H1 (cell line): ENCODE measurements around the gene GABRA4. TPM values are rescaled to one million over a fixed set of nuclear protein-coding genes. Genes with fewer than 3 reads are reported as not detected.

Experiments
- CTCF ChIA-PET: fragments of 300-600 bp; sonication (Branson Sonifier 250); formaldehyde crosslinking; loops from one replicate; lab custom pipeline; 2021; ENCODE audit not compliant: partially characterized antibody; lab: Charles Lee
- POLR2A ChIA-PET: fragments of 300-600 bp; sonication (Branson Sonifier 250); formaldehyde crosslinking; loops from one replicate; lab custom pipeline; 2021; ENCODE audit warnings: inconsistent platforms; ENCODE audit not compliant: partially characterized antibody; lab: Charles Lee
- DNase-seq, 2 experiments: peaks; one replicate each; pipeline versions ENCODE4 v3.0.0 to v3.0.0-alpha.2; 2010 to 2022; ENCODE audit warnings: low spot score in 2 of 2, low read depth in 1 of 2, mixed read lengths in 1 of 2
- FAIRE-seq: peaks from 2 replicates; lab custom pipeline; 2011; peaks lifted over from hg19 to GRCh38; lab: Jason Lieb, UNC
- H2AFZ ChIP-seq: 2 replicates; pipeline ENCODE4 v1.8.1; 2012; ENCODE audit warnings: low read length, inconsistent platforms
- H2AK5ac ChIP-seq: 2 replicates; pipeline ENCODE4 v1.6.1; 2013; ENCODE audit warnings: low read depth, low read length
- H2BK120ac ChIP-seq: replicated peaks from 2 replicates; pipeline ENCODE3; 2013; ENCODE audit warnings: low read depth, low read length, inconsistent platforms
- H2BK12ac ChIP-seq: 2 replicates; pipeline ENCODE4 v1.6.1; 2013; ENCODE audit warnings: low read depth, low read length
- H2BK15ac ChIP-seq: 2 replicates; pipeline ENCODE4 v1.6.1; 2013; ENCODE audit warnings: low read length
- H2BK20ac ChIP-seq: 2 replicates; pipeline ENCODE4 v1.6.1; 2013; ENCODE audit warnings: low read length
- H2BK5ac ChIP-seq: 2 replicates; pipeline ENCODE4 v1.6.1; 2013; ENCODE audit warnings: low read depth, low read length
- H3K14ac ChIP-seq: 2 replicates; pipeline ENCODE4 v1.6.1; 2013; ENCODE audit warnings: inconsistent platforms; ENCODE audit not compliant: insufficient read length
- H3K18ac ChIP-seq: 2 replicates; pipeline ENCODE4 v1.6.1; 2013; ENCODE audit warnings: low read length; ENCODE audit errors: extremely low read depth
- H3K23ac ChIP-seq: 2 replicates; pipeline ENCODE4 v1.6.1; 2013; ENCODE audit warnings: inconsistent platforms; ENCODE audit not compliant: insufficient read length
- H3K23me2 ChIP-seq: 2 replicates; pipeline ENCODE4 v1.6.1; 2013; ENCODE audit warnings: low read depth, low read length
- H3K27ac ChIP-seq: 2 replicates; pipeline ENCODE4 v1.6.1; 2011; ENCODE audit warnings: low read depth, low read length, inconsistent platforms
- H3K27me3 ChIP-seq, 4 experiments: replicated peaks in 1 of 4; 1 replicate in 1 of 4; 2 replicates in 3 of 4; pipeline versions ENCODE4 v1.6.1 to v1.8.1; 2011 to 2013; ENCODE audit warnings: low read length in 3 of 4, mild to moderate bottlenecking in 3 of 4, inconsistent platforms in 2 of 4, mixed read lengths in 2 of 4, moderate library complexity in 1 of 4; ENCODE audit not compliant: control insufficient read depth in 3 of 4, insufficient read depth in 3 of 4; ENCODE audit errors: extremely low read depth in 1 of 4
- H3K36me3 ChIP-seq, 4 experiments: 2 replicates each; pipeline versions ENCODE4 v1.6.1 to v1.8.1; 2011 to 2013; ENCODE audit warnings: mild to moderate bottlenecking in 4 of 4, low read length in 3 of 4, moderate library complexity in 2 of 4, control low read depth in 1 of 4, inconsistent platforms in 1 of 4; ENCODE audit not compliant: insufficient read depth in 4 of 4, control insufficient read depth in 2 of 4
- H3K4ac ChIP-seq: replicated peaks from 2 replicates; pipeline ENCODE3; 2013; ENCODE audit warnings: low read length, low read depth, mixed read lengths, inconsistent platforms; ENCODE audit not compliant: insufficient read length
- H3K4me1 ChIP-seq, 4 experiments: replicated peaks in 1 of 4; 1 replicate in 1 of 4; 2 replicates in 3 of 4; pipeline versions ENCODE4 v1.6.1 to v1.8.1; 2011 to 2013; ENCODE audit warnings: low read length in 3 of 4, inconsistent platforms in 2 of 4, mixed read lengths in 1 of 4; ENCODE audit not compliant: insufficient read depth in 4 of 4, control insufficient read depth in 3 of 4
- H3K4me2 ChIP-seq, 2 experiments: 2 replicates each; pipeline versions ENCODE4 v1.6.1 to v1.8.1; 2011 to 2013; ENCODE audit warnings: low read depth in 2 of 2, low read length in 2 of 2, control low read depth in 1 of 2, inconsistent platforms in 1 of 2, mild to moderate bottlenecking in 1 of 2; ENCODE audit not compliant: insufficient read depth in 1 of 2
- H3K4me3 ChIP-seq, 4 experiments: fragments of 200-600, 300-600 bp in 1 of 4; sonication (generic), shearing (Covaris generic), sonication (Bioruptor Twin) in 1 of 4; 2 replicates each; pipeline versions ENCODE4 v1.5.1 to v1.8.1; 2011 to 2016; ENCODE audit warnings: low read length in 4 of 4, low read depth in 3 of 4, control low read depth in 2 of 4, inconsistent platforms in 2 of 4, mild to moderate bottlenecking in 2 of 4, mixed read lengths in 1 of 4, moderate library complexity in 1 of 4; ENCODE audit not compliant: insufficient read depth in 2 of 4; ENCODE audit errors: extremely low read depth in 1 of 4
- H3K56ac ChIP-seq: replicated peaks from 2 replicates; pipeline ENCODE3; 2013; ENCODE audit warnings: low read depth, mild to moderate bottlenecking, mixed read lengths, low read length, inconsistent platforms; ENCODE audit not compliant: insufficient read length
- H3K79me1 ChIP-seq: 2 replicates; pipeline ENCODE4 v1.6.1; 2013; ENCODE audit warnings: low read depth, low read length, control low read depth
- H3K79me2 ChIP-seq, 2 experiments: 2 replicates each; pipeline versions ENCODE4 v1.6.1 to v1.8.1; 2012 to 2013; ENCODE audit warnings: low read length in 2 of 2, mild to moderate bottlenecking in 2 of 2, inconsistent platforms in 1 of 2; ENCODE audit not compliant: insufficient read depth in 2 of 2, control insufficient read depth in 1 of 2
- H3K9ac ChIP-seq, 4 experiments: replicated peaks in 1 of 4; 1 replicate in 1 of 4; 2 replicates in 3 of 4; pipeline versions ENCODE4 v1.6.1 to v1.8.1; 2011 to 2013; ENCODE audit warnings: low read depth in 3 of 4, low read length in 3 of 4, control low read depth in 2 of 4, mild to moderate bottlenecking in 2 of 4, moderate library complexity in 2 of 4, inconsistent platforms in 1 of 4; ENCODE audit errors: extremely low read depth in 1 of 4
- H3K9me3 ChIP-seq, 2 experiments: 2 replicates each; pipeline versions ENCODE4 v1.6.1 to v1.8.1; 2012 to 2013; ENCODE audit warnings: mild to moderate bottlenecking in 2 of 2, moderate library complexity in 2 of 2, control low read depth in 1 of 2, inconsistent platforms in 1 of 2, low read depth in 1 of 2, low read length in 1 of 2, mixed read lengths in 1 of 2; ENCODE audit not compliant: insufficient read depth in 2 of 2
- H4K20me1 ChIP-seq, 2 experiments: replicated peaks in 1 of 2; 2 replicates each; pipeline versions ENCODE3 to v1.8.1; 2011 to 2013; ENCODE audit warnings: inconsistent platforms in 2 of 2, low read length in 2 of 2, mild to moderate bottlenecking in 1 of 2; ENCODE audit not compliant: insufficient read depth in 2 of 2, control insufficient read depth in 1 of 2
- H4K5ac ChIP-seq: 2 replicates; pipeline ENCODE4 v1.6.1; 2013; ENCODE audit warnings: low read length, low read depth, mixed read lengths, inconsistent platforms; ENCODE audit not compliant: insufficient read length
- H4K8ac ChIP-seq: 2 replicates; pipeline ENCODE4 v1.8.0; 2013; ENCODE audit warnings: mild to moderate bottlenecking, moderate library complexity, low read length, inconsistent platforms; ENCODE audit not compliant: insufficient read depth; ENCODE audit errors: extremely low read depth
- H4K91ac ChIP-seq: replicated peaks from 2 replicates; pipeline ENCODE3; 2013; ENCODE audit warnings: low read length, mixed read lengths, inconsistent platforms; ENCODE audit not compliant: insufficient read length
- ATF2 ChIP-seq: IDR thresholded peaks from 2 replicates; pipeline ENCODE4 v1.6.1; 2012; ENCODE audit warnings: low read length, inconsistent platforms
- NRF1 ChIP-seq: IDR thresholded peaks from 2 replicates; pipeline ENCODE4 v1.6.1; 2011; ENCODE audit warnings: mild to moderate bottlenecking, low read depth, low read length, improper control_type of control experiment
- POLR2AphosphoS5 ChIP-seq: IDR thresholded peaks from 2 replicates; pipeline ENCODE4 v1.6.1; 2011; ENCODE audit warnings: low read depth, low read length
- RAD21 ChIP-seq, 2 experiments: IDR thresholded peaks in 1 of 2; conservative IDR thresholded peaks in 1 of 2; 2 replicates each; pipeline ENCODE4 v1.6.1; 2011; ENCODE audit warnings: low read depth in 2 of 2, low read length in 2 of 2, improper control_type of control experiment in 1 of 2, inconsistent platforms in 1 of 2, mild to moderate bottlenecking in 1 of 2, moderate library complexity in 1 of 2
- SUZ12 ChIP-seq: fragments of 200-600 bp; sonication (generic); IDR thresholded peaks from 2 replicates; pipeline ENCODE4 v1.6.1; 2012; ENCODE audit warnings: mild to moderate bottlenecking, inconsistent platforms, low read length, moderate library complexity, mixed read lengths
- TBP ChIP-seq: IDR thresholded peaks from 2 replicates; pipeline ENCODE4 v1.6.1; 2011; ENCODE audit warnings: low read depth, low read length, improper control_type of control experiment
- WGBS, 2 experiments: shearing (Covaris generic) in 1 of 2; methylation state at CpG; one replicate each; pipeline versions ENCODE4 v1.1.6 to v1.1.7; 2013 to 2015; ENCODE audit warnings: low lambda C conversion rate in 2 of 2, mixed read lengths in 2 of 2, inconsistent platforms in 1 of 2, low coverage in 1 of 2, missing lambda C conversion rate in 1 of 2; ENCODE audit not compliant: insufficient replicate concordance in 2 of 2, insufficient coverage in 1 of 2, insufficient read length in 1 of 2; ENCODE audit errors: extremely low coverage in 1 of 2, missing lambda C conversion rate in 1 of 2; 5-methylcytosine and 5-hydroxymethylcytosine counted together
- polyA plus RNA-seq, 7 experiments: library from polyadenylated mRNA; depleted of rRNA in 3 of 7; stranded (reverse) in 5 of 7; unstranded in 2 of 7; fragments of >200 nt in 5 of 7; fragments of 200-250 nt in 2 of 7; gene quantifications; 1 replicate in 5 of 7; 2 replicates in 1 of 7; 4 replicates in 1 of 7; pipeline versions ENCODE4 v1.2.1 to v1.2.3, GENCODE V29; 2011 to 2013; ENCODE audit warnings: missing spikeins in 2 of 7, mixed read lengths in 2 of 7
- total RNA-seq: library from RNA; stranded (reverse); fragmentation: NEBNext Ultra II Directional; extraction: Animal tissue kit (Norgen Biotek cat#: 25700); gene quantifications from 2 replicates; pipeline ENCODE4 v1.2.1, GENCODE V29; 2021

GABRA4 gene
- total and polyA plus RNA-seq, 2 of the 8 experiments (the other 6 are each of a cell fraction or from before 2014, with no cell fraction given) = 0.09 to 0.37 TPM

DNA sequence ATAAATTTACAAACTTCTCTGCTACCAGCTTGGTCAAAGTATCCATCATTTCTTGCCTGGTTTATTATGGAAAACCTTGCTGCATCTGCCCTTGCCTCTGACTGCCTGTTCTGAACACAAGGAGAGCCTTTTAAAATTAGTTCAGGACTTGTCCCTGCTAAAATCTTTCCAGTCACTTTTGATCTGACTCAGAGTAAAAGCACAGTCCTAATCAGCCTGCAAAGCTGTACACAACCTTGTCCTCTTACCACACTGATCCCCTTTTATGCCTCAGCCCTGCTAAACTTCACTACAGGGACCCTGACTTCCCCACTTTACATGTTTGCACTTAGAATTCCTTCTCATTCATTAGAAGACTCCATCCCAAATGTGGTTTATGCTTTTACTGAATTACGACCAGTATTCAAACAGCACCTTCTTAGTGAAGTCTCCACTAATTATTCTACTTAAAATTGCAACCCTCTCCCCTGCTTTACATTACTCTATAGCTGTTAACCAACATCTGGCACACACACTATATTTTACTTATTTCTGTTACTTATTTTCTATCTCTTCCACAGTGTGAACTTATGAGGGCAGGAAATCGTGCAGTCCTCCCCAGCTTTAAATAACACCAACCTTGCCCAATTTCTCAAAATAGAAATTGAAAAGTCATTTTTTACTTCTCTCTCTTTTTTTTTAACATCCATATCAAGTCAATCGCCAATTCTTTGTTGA, 6.3 kb downstream of the GABRA4 start:
- Histone ChIP-seq H2BK120ac (no peak overlapping the region), H4K8ac (no peak overlapping the region), H3K4me3 (no peak overlapping the region), H3K27ac (no peak overlapping the region), H2BK15ac (no peak overlapping the region), H3K4me1 (no peaks in the 10 kb centered on the region), H2BK20ac (no peak overlapping the region), H3K79me2 (no peaks in the 10 kb centered on the region), H3K18ac (no peak overlapping the region), H2BK5ac (no peak overlapping the region), H4K91ac (no peak overlapping the region), H3K56ac (no peak overlapping the region), H3K23ac (no peak overlapping the region), H3K9ac (no peak overlapping the region), H4K20me1 (no peaks in the 10 kb centered on the region), H3K23me2 (no peaks in the 10 kb centered on the region), H3K79me1 (no peaks in the 10 kb centered on the region), H3K36me3 (no peaks in the 10 kb centered on the region), H3K4ac (no peak overlapping the region), H3K4me2 (no peak overlapping the region), H4K5ac (no peak overlapping the region), H2BK12ac (no peak overlapping the region), H2AFZ (no peak overlapping the region), H3K9me3 (no peaks in the 10 kb centered on the region), H3K14ac (no peak overlapping the region), H3K27me3 (peaks cover under 1 to 9% (median 5%) of the 10 kb centered on the region in 4 experiments), H2AK5ac (no peak overlapping the region)
- POLR2A ChIA-PET = no interaction called here
- FAIRE-seq (no peak), DNase-seq (no peak)
- no peak for TF ChIP-seq ATF2
- no peak for TF ChIP-seq RAD21 (IDR thresholded peaks at IDR 0.05 in 1 of 2, conservative IDR thresholded peaks at IDR 0.05 in 1 of 2; ENCODE audit: low read depth in 2 of 2, low read length in 2 of 2)
- no peak for TF ChIP-seq SUZ12
- no peak for TF ChIP-seq POLR2AphosphoS5
- TF ChIP-seq NRF1 = no peak
- TF ChIP-seq TBP = no peak
- CTCF ChIA-PET = interaction anchor here (0.7 to 1.3 kb wide), 2 partner anchors 35 to 45 kb away, joined by 3 to 4 read pairs; no protein-coding TSS in a partner anchor
- WGBS, 2 experiments = 83 to 100% methylated on average over 1 to 3 of the region's 3 CpGs
